HG03097 (cell line): ENCODE measurements around the gene TAPBPL.
"Not testable (repeated sequence)": the region's sequence is repeated elsewhere in the genome, so short reads cannot be mapped to it uniquely, and the experiment has no call there.

Experiments
- ATAC-seq: cut with Tn5 transposase; IDR thresholded peaks from one replicate; pipeline ENCODE4 v1.9.1; 2021; ENCODE audit not compliant: unreplicated experiment, low FRiP score

TAPBPL gene

GRCh38 chr12:6451348-6452244, at the start of gene TAPBPL:
Gene TAPBPL, plus strand, starts transcription at chr12:6452042. Its CDS starts 207 bp downstream, at chr12:6452249.
- ATAC-seq, result peak; percentile 54

- no peak for ATAC-seq
These were observed 47.5 kb upstream of the TAPBPL start for GRCh38 chr12:6404390-6404789.

GRCh38 chr12:6405963-6406362, 45.9 kb upstream of the TAPBPL start:
- no peak for ATAC-seq

- ATAC-seq, result no peak
These were observed 44.4 kb upstream of the TAPBPL start for GRCh38 chr12:6407236-6407954.

- no peak for ATAC-seq
These were observed 35.2 kb upstream of the TAPBPL start for GRCh38 chr12:6416596-6416995.

GRCh38 chr12:6418796-6419195, 33.0 kb upstream of the TAPBPL start:
- ATAC-seq, result no peak

GRCh38 chr12:6420364-6420763, 31.5 kb upstream of the TAPBPL start:
- no peak for ATAC-seq

- ATAC-seq, result no peak
These were observed 28.4 kb upstream of the TAPBPL start for GRCh38 chr12:6423267-6424007.

- no peak for ATAC-seq
These were observed 27.9 kb upstream of the TAPBPL start for GRCh38 chr12:6424008-6424347.

- ATAC-seq, result no peak
These were observed 27.0 kb upstream of the TAPBPL start for GRCh38 chr12:6424866-6425265.

GRCh38 chr12:6425590-6426531, 26.0 kb upstream of the TAPBPL start:
- no peak for ATAC-seq

GRCh38 chr12:6426882-6427671, 24.8 kb upstream of the TAPBPL start:
- ATAC-seq, result peak; percentile 68

- not testable (repeated sequence) for ATAC-seq
These were observed 24.0 kb upstream of the TAPBPL start for GRCh38 chr12:6427796-6428195.

- no peak for ATAC-seq
These were observed 23.5 kb upstream of the TAPBPL start for GRCh38 chr12:6428326-6428725.

- no peak for ATAC-seq
These were observed 21.5 kb upstream of the TAPBPL start for GRCh38 chr12:6430124-6430989.

GRCh38 chr12:6432991-6433390, 18.9 kb upstream of the TAPBPL start:
- ATAC-seq, result no peak

- ATAC-seq, result no peak
These were observed 17.4 kb upstream of the TAPBPL start for GRCh38 chr12:6434205-6435140.
